Daoy (cell line): ENCODE results near the gene PTGER2. TPM values are rescaled to one million over a fixed set of nuclear protein-coding genes. Genes with fewer than 3 reads are reported as not detected.

Experiments used
- DNase-seq: peaks from one replicate; pipeline ENCODE4 v3.0.0-alpha.2; 2015; ENCODE audit warnings: low read depth
- total RNA-seq: library from RNA; depleted of rRNA; stranded (reverse); fragments of >200 nt; shearing (Covaris generic); gene quantifications from 2 replicates; pipeline ENCODE4 v1.2.3, GENCODE V29; 2014; rRNA removed

The PTGER2 gene
- total RNA-seq = 6.5 and 7.0 TPM in 2 replicates

GRCh38 chr14:52313903-52314594, at the start of gene PTGER2:
TSS of gene PTGER2 (plus strand) at chr14:52314312. CDS start at chr14:52314549, 237 bp downstream.
- DNase-seq = peak; percentile 93

GRCh38 chr14:52265253-52265652, 48.9 kb upstream of the PTGER2 start:
- DNase-seq = no peak

- DNase-seq = peak; percentile 25
Observed at GRCh38 chr14:52266179-52266578, 47.9 kb upstream of the PTGER2 start.

- DNase-seq = peak; percentile 76
Observed at GRCh38 chr14:52266782-52267181, 47.3 kb upstream of the PTGER2 start.

GRCh38 chr14:52267501-52268278, 46.4 kb upstream of the PTGER2 start, which contains the start of gene PTGDR:
TSS of gene PTGDR (plus strand) at chr14:52267698. CDS start at chr14:52267815, 117 bp downstream.
- DNase-seq = peak; percentile 17

- DNase-seq = peak; percentile 27
Observed at GRCh38 chr14:52268279-52269061, 45.6 kb upstream of the PTGER2 start.

GRCh38 chr14:52269100-52269499, 45.0 kb upstream of the PTGER2 start:
- no peak for DNase-seq

GRCh38 chr14:52269982-52270381, 44.1 kb upstream of the PTGER2 start:
- DNase-seq = no peak

- no peak for DNase-seq
Observed at GRCh38 chr14:52271538-52271937, 42.6 kb upstream of the PTGER2 start.

GRCh38 chr14:52272375-52272774, 41.7 kb upstream of the PTGER2 start:
- peak; percentile 47 for DNase-seq

GRCh38 chr14:52275372-52275771, 38.7 kb upstream of the PTGER2 start:
- no peak for DNase-seq

GRCh38 chr14:52277552-52277951, 36.6 kb upstream of the PTGER2 start:
- no peak for DNase-seq

GRCh38 chr14:52279408-52279807, 34.7 kb upstream of the PTGER2 start:
- DNase-seq = peak; percentile 64

- DNase-seq = no peak
Observed at GRCh38 chr14:52283099-52283498, 31.0 kb upstream of the PTGER2 start.

- no peak for DNase-seq
Observed at GRCh38 chr14:52286661-52287649, 27.2 kb upstream of the PTGER2 start.

- DNase-seq = no peak
Observed at GRCh38 chr14:52296378-52296777, 17.7 kb upstream of the PTGER2 start.

GRCh38 chr14:52298795-52299194, 15.3 kb upstream of the PTGER2 start:
- DNase-seq = no peak

GRCh38 chr14:52299692-52300278, 14.3 kb upstream of the PTGER2 start:
- no peak for DNase-seq

- DNase-seq = no peak
Observed at GRCh38 chr14:52303236-52303635, 10.9 kb upstream of the PTGER2 start.

- no peak for DNase-seq
Observed at GRCh38 chr14:52304248-52304904, 9.7 kb upstream of the PTGER2 start.
